H9 (cell line): ENCODE results near the gene MAST2. TPM values are rescaled to one million over a fixed set of nuclear protein-coding genes. Genes with fewer than 3 reads are reported as not detected.

Experiments
- DNase-seq: peaks from one replicate; pipeline ENCODE4 v3.0.0-alpha.2; 2017
- H2AFZ ChIP-seq: one replicate; pipeline ENCODE4 v1.6.1; 2013; ENCODE audit warnings: mild to moderate bottlenecking, low read length, control low read depth, moderate library complexity
- H2AK5ac ChIP-seq: 2 replicates; pipeline ENCODE4 v1.6.1; 2013; ENCODE audit warnings: low read length, control low read depth, mixed read lengths; ENCODE audit not compliant: insufficient read length
- H2BK120ac ChIP-seq: one replicate; pipeline ENCODE4 v1.6.1; 2013; ENCODE audit warnings: low read depth, mild to moderate bottlenecking, low read length, control low read depth, inconsistent platforms; ENCODE audit not compliant: poor library complexity, severe bottlenecking
- H2BK12ac ChIP-seq: 2 replicates; pipeline ENCODE4 v1.6.1; 2013; ENCODE audit warnings: low read length, control low read depth, mixed read lengths, low read depth; ENCODE audit not compliant: insufficient read length
- H2BK15ac ChIP-seq: 2 replicates; pipeline ENCODE4 v1.6.1; 2013; ENCODE audit warnings: low read depth, low read length, control low read depth
- H2BK20ac ChIP-seq: one replicate; pipeline ENCODE4 v1.6.1; 2013; ENCODE audit warnings: low read depth, mild to moderate bottlenecking, low read length, control low read depth, inconsistent platforms; ENCODE audit not compliant: poor library complexity, severe bottlenecking
- H2BK5ac ChIP-seq: 2 replicates; pipeline ENCODE4 v1.6.1; 2013; ENCODE audit warnings: low read length, control low read depth, mixed read lengths; ENCODE audit not compliant: insufficient read length
- H3K14ac ChIP-seq: 2 replicates; pipeline ENCODE4 v1.6.1; 2013; ENCODE audit warnings: low read length, control low read depth; ENCODE audit not compliant: insufficient read depth
- H3K18ac ChIP-seq: 2 replicates; pipeline ENCODE4 v1.6.1; 2013; ENCODE audit warnings: low read depth, mild to moderate bottlenecking, mixed read lengths, low read length, control low read depth; ENCODE audit not compliant: insufficient read length
- H3K23ac ChIP-seq: 2 replicates; pipeline ENCODE4 v1.6.1; 2013; ENCODE audit warnings: low read length, control low read depth, mixed read lengths, low read depth; ENCODE audit not compliant: insufficient read length
- H3K23me2 ChIP-seq: 2 replicates; pipeline ENCODE4 v1.6.1; 2013; ENCODE audit warnings: low read depth, mild to moderate bottlenecking, mixed read lengths, low read length, control low read depth; ENCODE audit not compliant: insufficient read length, poor library complexity, severe bottlenecking
- H3K27ac ChIP-seq: 2 replicates; pipeline ENCODE4 v1.5.1; 2013; ENCODE audit warnings: low read length, control low read depth, mixed read lengths, low read depth; ENCODE audit not compliant: insufficient read length
- H3K27me3 ChIP-seq: 2 replicates; pipeline ENCODE4 v1.6.1; 2013; ENCODE audit warnings: low read length, control low read depth, inconsistent platforms; ENCODE audit not compliant: insufficient read depth
- H3K4ac ChIP-seq: 2 replicates; pipeline ENCODE4 v1.6.1; 2013; ENCODE audit warnings: low read depth, mild to moderate bottlenecking, control low read depth, inconsistent platforms, low read length, moderate library complexity
- H3K4me1 ChIP-seq: 2 replicates; pipeline ENCODE4 v1.6.1; 2013; ENCODE audit warnings: low read length, control low read depth, inconsistent platforms; ENCODE audit not compliant: insufficient read depth
- H3K4me2 ChIP-seq: 2 replicates; pipeline ENCODE4 v1.6.1; 2013; ENCODE audit warnings: low read length, control low read depth, mixed read lengths; ENCODE audit not compliant: insufficient read length, insufficient read depth
- H3K56ac ChIP-seq: 2 replicates; pipeline ENCODE4 v1.6.1; 2013; ENCODE audit warnings: low read depth, mild to moderate bottlenecking, mixed read lengths, low read length, control low read depth; ENCODE audit not compliant: insufficient read length
- H3K79me1 ChIP-seq: 2 replicates; pipeline ENCODE4 v1.6.1; 2013; ENCODE audit warnings: low read depth, mild to moderate bottlenecking, moderate library complexity, low read length, control low read depth, inconsistent platforms; ENCODE audit not compliant: insufficient read depth, poor library complexity, severe bottlenecking
- H3K79me2 ChIP-seq: 2 replicates; pipeline ENCODE4 v1.6.1; 2013; ENCODE audit warnings: low read length, control low read depth, inconsistent platforms; ENCODE audit not compliant: insufficient read depth
- H3K9ac ChIP-seq: 2 replicates; pipeline ENCODE4 v1.6.1; 2013; ENCODE audit warnings: low read length, control low read depth, mixed read lengths; ENCODE audit not compliant: insufficient read length; ENCODE audit errors: extremely low read depth
- H3K9me3 ChIP-seq: one replicate; pipeline ENCODE4 v1.6.1; 2013; ENCODE audit warnings: low read depth, low read length, inconsistent platforms; ENCODE audit not compliant: control insufficient read depth
- H3T11ph ChIP-seq: one replicate; pipeline ENCODE4 v1.6.1; 2013; ENCODE audit warnings: mild to moderate bottlenecking, low read length, control low read depth, inconsistent platforms
- H4K20me1 ChIP-seq: one replicate; pipeline ENCODE4 v1.6.1; 2013; ENCODE audit not compliant: control insufficient read depth, insufficient read length, insufficient read depth
- H4K5ac ChIP-seq: 2 replicates; pipeline ENCODE4 v1.6.1; 2013; ENCODE audit warnings: low read depth, mild to moderate bottlenecking, mixed read lengths, low read length, control low read depth; ENCODE audit not compliant: insufficient read length
- H4K8ac ChIP-seq: replicated peaks from 2 replicates; pipeline ENCODE4 v1.6.1; 2013; ENCODE audit warnings: low read length, control low read depth, mixed read lengths, low read depth; ENCODE audit not compliant: insufficient read length
- H4K91ac ChIP-seq: 2 replicates; pipeline ENCODE4 v1.6.1; 2013; ENCODE audit warnings: low read depth, mild to moderate bottlenecking, moderate library complexity, mixed read lengths, low read length, control low read depth; ENCODE audit not compliant: insufficient read length
- H3K27ac Mint-ChIP-seq, 3 experiments: 2 replicates in 2 of 3; 3 replicates in 1 of 3; pipeline ENCODE4 v1.8.0; 2020 to 2021; ENCODE audit warnings: mixed read lengths in 3 of 3, mild to moderate bottlenecking in 1 of 3, moderate library complexity in 1 of 3
- H3K27me3 Mint-ChIP-seq: 2 replicates; pipeline ENCODE4 v1.8.0; 2021; ENCODE audit warnings: low read depth, mild to moderate bottlenecking, moderate library complexity, mixed read lengths
- H3K36me3 Mint-ChIP-seq, 3 experiments: 2 replicates in 2 of 3; 3 replicates in 1 of 3; pipeline ENCODE4 v1.8.0; 2020 to 2021; ENCODE audit warnings: low read depth in 3 of 3, mixed read lengths in 3 of 3; ENCODE audit not compliant: insufficient read depth in 1 of 3
- H3K4me1 Mint-ChIP-seq, 2 experiments: 2 replicates each; pipeline ENCODE4 v1.8.0; 2020; ENCODE audit warnings: mixed read lengths in 2 of 2
- H3K4me3 Mint-ChIP-seq, 2 experiments: 2 replicates in 1 of 2; 3 replicates in 1 of 2; pipeline ENCODE4 v1.8.0; 2020 to 2021; ENCODE audit warnings: mild to moderate bottlenecking in 2 of 2, mixed read lengths in 2 of 2, moderate library complexity in 1 of 2
- H3K9me3 Mint-ChIP-seq, 2 experiments: 2 replicates in 1 of 2; 3 replicates in 1 of 2; pipeline ENCODE4 v1.8.0; 2020; ENCODE audit warnings: mild to moderate bottlenecking in 2 of 2, mixed read lengths in 2 of 2, moderate library complexity in 1 of 2
- CTCF ChIP-seq: fragments of 200-600 bp; sonication (generic); conservative IDR thresholded peaks from 3 replicates; pipeline ENCODE4 v1.8.0; 2021; ENCODE audit warnings: antibody characterized with exemption, mild to moderate bottlenecking
- WGBS: extraction: QIAGEN DNeasy Blood & Tissue Kit; methylation state at CpG from one replicate; pipeline ENCODE4 v1.1.7; 2013; ENCODE audit warnings: missing lambda C conversion rate, low lambda C conversion rate, mixed read lengths; ENCODE audit not compliant: insufficient read length; ENCODE audit errors: extremely low coverage; 5-methylcytosine and 5-hydroxymethylcytosine counted together
- total RNA-seq: library from RNA; stranded (reverse); gene quantifications from 2 replicates; pipeline ENCODE4 v1.2.1, GENCODE V29; 2021

MAST2 gene
- total RNA-seq, 1 experiment from 2014 or later: 28.8 TPM

GRCh38 chr1:45973121-45973520 lies 169.7 kb downstream of the MAST2 start:
- H2BK20ac ChIP-seq: no peak overlapping the region
- DNase-seq: no peak
- no peak overlapping the region for H4K5ac ChIP-seq
- Mint-ChIP-seq H3K4me3 (no peak overlapping the region), H3K4me1 (peaks cover 5 to 6% of the 10 kb centered on the region in 2 experiments), H3K27me3 (no peaks in the 10 kb centered on the region), H3K27ac (no peak overlapping the region), H3K9me3 (no peaks in the 10 kb centered on the region; a peak in 2 of 5 replicates), H3K36me3 (peaks cover 5 to 20% (median 20%) of the 10 kb centered on the region in 3 experiments; a peak in 6 of 7 replicates)
- H2AFZ ChIP-seq: no peak overlapping the region
- H3K27me3 ChIP-seq: no peaks in the 10 kb centered on the region
- H3K9ac ChIP-seq: no peak overlapping the region
- no peaks in the 10 kb centered on the region for H3K4me1 ChIP-seq
- H3K27ac ChIP-seq: no peak overlapping the region
- no peaks in the 10 kb centered on the region for H3K79me2 ChIP-seq
- H4K91ac ChIP-seq: no peak overlapping the region
- H3K23me2 ChIP-seq: no peaks in the 10 kb centered on the region
- H3K4ac ChIP-seq: no peak overlapping the region
- H3T11ph ChIP-seq: no peak overlapping the region
- H4K8ac ChIP-seq: no peak overlapping the region
- no peak for TF ChIP-seq CTCF
- no peak overlapping the region for H3K14ac ChIP-seq
- H2AK5ac ChIP-seq: no peak overlapping the region
- H3K56ac ChIP-seq: no peak overlapping the region
- H2BK12ac ChIP-seq: no peak overlapping the region
- H3K79me1 ChIP-seq: no peaks in the 10 kb centered on the region
- H3K4me2 ChIP-seq: no peak overlapping the region
- H3K9me3 ChIP-seq: no peaks in the 10 kb centered on the region
- H2BK15ac ChIP-seq: no peak overlapping the region
- no peak overlapping the region for H3K23ac ChIP-seq
- no peak overlapping the region for H2BK120ac ChIP-seq
- no CpG with 5 or more reads among the region's 3 CpGs for WGBS
- no peak overlapping the region for H2BK5ac ChIP-seq
- H4K20me1 ChIP-seq: no peaks in the 10 kb centered on the region
- H3K18ac ChIP-seq: no peak overlapping the region
